Transverse colon (tissue), 3 donors: Measurements from ENCODE around the gene GRXCR1.

ENCODE experiments used
- CTCF ChIP-seq, 5 experiments: fragments of 200-600 bp in 3 of 5; fragments of 450-650 bp in 2 of 5; sonication (generic) in 3 of 5; IDR thresholded peaks; 1 replicate in 2 of 5; 2 replicates in 3 of 5; pipeline ENCODE4 v1.5.1; 2016 to 2017; ENCODE audit warnings: antibody characterized with exemption in 5 of 5, inconsistent platforms in 3 of 5, mild to moderate bottlenecking in 2 of 5, moderate library complexity in 1 of 5
- EP300 ChIP-seq: sonication (generic); formaldehyde crosslinking; IDR thresholded peaks from one replicate; pipeline ENCODE4 v1.6.1; 2017; ENCODE audit warnings: antibody characterized with exemption, low read depth
- POLR2A ChIP-seq: fragments of 450-650 bp; IDR thresholded peaks from one replicate; pipeline ENCODE4 v1.6.1; 2016; ENCODE audit warnings: antibody characterized with exemption, mild to moderate bottlenecking, moderate library complexity

GRCh38 chr4:42845586-42845985 is 46.9 kb upstream of the GRXCR1 start:
- TF ChIP-seq POLR2A (no peak), CTCF (IDR thresholded peaks at IDR 0.05) (no peak), EP300 (no peak)
